GM18505 (cell line): Measurements from ENCODE around the gene ARL5B.
"Not testable (repeated sequence)": the region's sequence is repeated elsewhere in the genome, so short reads cannot be mapped to it uniquely, and the experiment has no call there.

Experiments
- ATAC-seq: cut with Tn5 transposase; IDR thresholded peaks from one replicate; pipeline ENCODE4 v1.9.1; 2021; ENCODE audit not compliant: unreplicated experiment
- POLR2A ChIP-seq: IDR thresholded peaks from 4 replicates; pipeline ENCODE4 v1.6.1; 2011; ENCODE audit warnings: borderline replicate concordance; ENCODE audit not compliant: insufficient read depth, insufficient read length; ENCODE audit errors: extremely low read depth

The ARL5B gene

GRCh38 chr10:18659125-18659818, at the start of gene ARL5B:
TSS of gene ARL5B (plus strand) at chr10:18659431. CDS start at chr10:18659638, 207 bp downstream.
- ATAC-seq: peak; percentile 92
- peak; percentile 87 for TF ChIP-seq POLR2A

- no peak for ATAC-seq
- no peak for TF ChIP-seq POLR2A
Measured at GRCh38 chr10:18610517-18610916, 48.7 kb upstream of the ARL5B start.

- no peak for TF ChIP-seq POLR2A
- no peak for ATAC-seq
Measured at GRCh38 chr10:18611168-18611567, 48.1 kb upstream of the ARL5B start.

GRCh38 chr10:18615618-18616017, 43.6 kb upstream of the ARL5B start:
- TF ChIP-seq POLR2A: no peak
- no peak for ATAC-seq

GRCh38 chr10:18616337-18616736, 42.9 kb upstream of the ARL5B start:
- TF ChIP-seq POLR2A: no peak
- ATAC-seq: no peak

GRCh38 chr10:18619016-18619415, 40.2 kb upstream of the ARL5B start:
- ATAC-seq: no peak
- no peak for TF ChIP-seq POLR2A

GRCh38 chr10:18620856-18621255, 38.4 kb upstream of the ARL5B start:
- TF ChIP-seq POLR2A: no peak
- no peak for ATAC-seq

- not testable (repeated sequence) for ATAC-seq
Measured at GRCh38 chr10:18623671-18624070, 35.6 kb upstream of the ARL5B start.

- no peak for TF ChIP-seq POLR2A
- no peak for ATAC-seq
Measured at GRCh38 chr10:18625886-18626285, 33.3 kb upstream of the ARL5B start.

GRCh38 chr10:18627452-18628018, 31.7 kb upstream of the ARL5B start:
- not testable (repeated sequence) for ATAC-seq

GRCh38 chr10:18632500-18632899, 26.7 kb upstream of the ARL5B start:
- not testable (repeated sequence) for ATAC-seq

GRCh38 chr10:18635995-18636394, 23.2 kb upstream of the ARL5B start:
- ATAC-seq: no peak

GRCh38 chr10:18637400-18637799, 21.8 kb upstream of the ARL5B start:
- ATAC-seq: not testable (repeated sequence)

More at GRCh38 chr10:18635995-18636394, 23.2 kb upstream of the ARL5B start:
- no peak for TF ChIP-seq POLR2A

- not testable (repeated sequence) for ATAC-seq
Measured at GRCh38 chr10:18639719-18640118, 19.5 kb upstream of the ARL5B start.

- no peak for ATAC-seq
- no peak for TF ChIP-seq POLR2A
Measured at GRCh38 chr10:18647151-18647550, 12.1 kb upstream of the ARL5B start.

- ATAC-seq: no peak
- TF ChIP-seq POLR2A: no peak
Measured at GRCh38 chr10:18647945-18648344, 11.3 kb upstream of the ARL5B start.
